Memory B cell (primary cell): ENCODE measurements around the gene NUB1.

Experiments used
- ATAC-seq: fragments of 150-1000 bp; cut with Tn5 transposase; 2 replicates; pipeline ENCODE4 v1.10.0; 2021; ENCODE audit warnings: low read depth, mild to moderate bottlenecking, moderate library complexity
- DNase-seq, 2 donors: peaks; one replicate each; pipeline ENCODE4 v3.0.0; 2022; ENCODE audit warnings: low spot score in 2 of 2
- H3K27ac Mint-ChIP-seq: one replicate; pipeline ENCODE4 v1.8.0; 2022; ENCODE audit warnings: mild to moderate bottlenecking, moderate library complexity, mixed read lengths
- H3K27me3 Mint-ChIP-seq: one replicate; pipeline ENCODE4 v1.8.0; 2022; ENCODE audit warnings: mixed read lengths
- H3K36me3 Mint-ChIP-seq: one replicate; pipeline ENCODE4 v1.8.0; 2022; ENCODE audit warnings: mild to moderate bottlenecking, mixed read lengths
- H3K4me1 Mint-ChIP-seq: one replicate; pipeline ENCODE4 v1.8.0; 2022; ENCODE audit warnings: mixed read lengths
- H3K4me3 Mint-ChIP-seq: one replicate; pipeline ENCODE4 v1.8.0; 2022; ENCODE audit warnings: mild to moderate bottlenecking, moderate library complexity, mixed read lengths
- H3K9me3 Mint-ChIP-seq: one replicate; pipeline ENCODE4 v1.8.0; 2022; ENCODE audit warnings: mixed read lengths

The NUB1 gene

DNA sequence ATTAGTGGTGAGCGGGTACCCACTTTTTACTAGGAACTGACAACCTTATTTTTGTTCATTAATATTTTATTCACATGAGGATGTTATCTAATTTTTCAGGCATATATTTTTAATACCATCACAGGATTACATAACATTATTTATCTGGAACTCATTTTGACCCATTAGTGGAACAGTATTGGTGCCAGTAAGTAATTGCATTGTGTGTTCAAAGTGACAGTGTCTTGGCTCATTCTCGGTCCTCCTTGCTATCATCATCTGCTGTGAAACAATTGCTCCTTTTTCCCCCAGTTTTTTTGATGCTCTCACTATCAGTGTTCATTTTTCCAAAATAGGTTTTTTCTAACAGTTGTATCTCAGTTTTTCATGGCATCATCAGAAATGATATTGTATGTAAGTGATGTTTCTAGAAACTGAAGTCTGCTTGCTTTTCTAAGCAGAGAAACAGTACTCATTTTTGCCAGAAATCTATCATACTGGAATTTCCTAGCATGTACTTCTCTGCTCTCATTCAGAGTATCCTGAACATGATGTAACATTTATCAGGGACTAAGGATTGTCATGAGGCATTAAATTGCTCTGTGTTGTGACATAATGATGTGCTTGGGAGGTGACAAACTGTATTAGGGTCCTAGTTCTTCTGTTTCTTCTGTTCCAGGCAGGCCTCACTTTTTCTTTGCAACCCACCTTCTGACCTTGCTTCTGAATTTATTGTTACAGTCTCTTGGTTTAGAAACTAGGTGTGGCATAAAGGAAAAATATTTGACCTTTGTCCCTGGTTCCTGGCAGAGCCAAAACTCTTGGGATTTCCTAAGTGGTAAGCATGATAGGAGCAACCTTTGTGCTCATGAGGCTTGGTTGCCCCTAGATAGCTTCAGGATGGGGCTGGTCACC lies 4.2 kb downstream of the NUB1 start:
- H3K36me3 Mint-ChIP-seq, result peaks cover 7% of the 10 kb centered on the region
- no peak for DNase-seq
- H3K27ac Mint-ChIP-seq, result peak overlapping the region; percentile 48
- no peaks in the 10 kb centered on the region for H3K27me3 Mint-ChIP-seq
- no peak for ATAC-seq
- no peak overlapping the region for H3K4me3 Mint-ChIP-seq
- no peaks in the 10 kb centered on the region for H3K9me3 Mint-ChIP-seq
- peaks cover 18% of the 10 kb centered on the region for H3K4me1 Mint-ChIP-seq

DNA sequence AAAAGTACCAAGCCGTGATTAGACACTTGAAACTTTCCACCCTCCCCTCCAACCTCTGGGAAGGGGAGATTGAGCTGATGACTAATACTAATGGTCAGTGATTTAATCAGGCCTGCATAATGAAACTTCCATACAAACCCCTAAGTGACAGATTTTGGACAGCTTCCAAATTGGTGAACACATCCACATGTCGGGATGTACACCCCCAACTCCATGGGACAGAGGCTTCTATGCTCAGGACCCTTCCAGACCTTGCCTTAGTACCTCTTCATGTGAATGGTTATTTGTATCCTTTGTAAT lies 4.8 kb downstream of the NUB1 start:
- no peaks in the 10 kb centered on the region for H3K9me3 Mint-ChIP-seq
- no peaks in the 10 kb centered on the region for H3K27me3 Mint-ChIP-seq
- peaks cover 7% of the 10 kb centered on the region for H3K36me3 Mint-ChIP-seq
- H3K4me1 Mint-ChIP-seq, result peaks cover 18% of the 10 kb centered on the region
- DNase-seq (no peak), ATAC-seq (no peak)
- H3K27ac Mint-ChIP-seq, result no peak overlapping the region
- H3K4me3 Mint-ChIP-seq, result no peak overlapping the region

DNA sequence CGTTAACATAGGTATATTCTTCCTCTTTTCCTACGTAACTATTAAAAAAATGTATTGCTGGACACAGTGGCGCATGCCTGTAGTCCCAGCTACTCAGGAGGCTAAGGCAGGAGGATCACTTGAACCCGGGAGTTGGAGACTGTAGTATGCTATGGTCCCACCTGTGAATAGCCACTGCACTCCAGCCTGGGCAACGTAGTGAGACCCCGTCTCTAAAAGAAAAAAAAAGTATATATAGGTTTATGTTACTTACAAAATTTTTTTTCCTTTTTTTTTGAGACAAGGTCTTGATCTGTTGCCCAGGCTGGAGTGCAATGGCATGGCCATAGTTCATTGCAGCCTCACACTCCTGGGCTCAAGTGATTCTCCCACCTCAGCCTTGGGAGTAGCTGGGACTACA lies 5.6 kb downstream of the NUB1 start:
- H3K27me3 Mint-ChIP-seq, result no peaks in the 10 kb centered on the region
- no peak for ATAC-seq
- no peak overlapping the region for H3K4me3 Mint-ChIP-seq
- peaks cover 24% of the 10 kb centered on the region for H3K4me1 Mint-ChIP-seq
- H3K9me3 Mint-ChIP-seq, result no peaks in the 10 kb centered on the region
- H3K27ac Mint-ChIP-seq, result no peak overlapping the region
- DNase-seq, result no peak
- peaks cover 7% of the 10 kb centered on the region for H3K36me3 Mint-ChIP-seq

DNA sequence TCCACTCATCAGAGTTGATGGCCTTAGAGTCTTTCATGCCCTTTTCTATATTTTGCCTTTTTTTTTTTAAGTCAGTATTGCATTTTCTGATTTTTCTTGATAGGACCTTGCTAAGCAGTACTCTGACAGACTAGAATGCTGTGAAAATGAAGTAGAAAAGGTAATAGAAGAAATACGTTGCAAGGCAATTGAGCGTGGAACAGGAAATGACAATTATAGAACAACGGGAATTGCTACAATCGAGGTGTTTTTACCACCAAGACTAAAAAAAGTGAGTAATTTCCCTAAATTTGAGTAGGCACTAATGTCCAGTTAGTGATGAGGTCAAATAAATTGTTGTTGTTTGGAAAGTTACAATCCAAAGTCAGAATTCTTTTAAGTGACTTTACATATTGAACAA lies 7.4 kb downstream of the NUB1 start:
- Mint-ChIP-seq H3K36me3 (peaks cover 12% of the 10 kb centered on the region), H3K4me3 (peak overlapping the region; percentile 85), H3K27ac (peak overlapping the region; percentile 97), H3K9me3 (no peaks in the 10 kb centered on the region), H3K4me1 (peaks cover 24% of the 10 kb centered on the region), H3K27me3 (no peaks in the 10 kb centered on the region)
- ATAC-seq (no peak), DNase-seq (no peak)

DNA sequence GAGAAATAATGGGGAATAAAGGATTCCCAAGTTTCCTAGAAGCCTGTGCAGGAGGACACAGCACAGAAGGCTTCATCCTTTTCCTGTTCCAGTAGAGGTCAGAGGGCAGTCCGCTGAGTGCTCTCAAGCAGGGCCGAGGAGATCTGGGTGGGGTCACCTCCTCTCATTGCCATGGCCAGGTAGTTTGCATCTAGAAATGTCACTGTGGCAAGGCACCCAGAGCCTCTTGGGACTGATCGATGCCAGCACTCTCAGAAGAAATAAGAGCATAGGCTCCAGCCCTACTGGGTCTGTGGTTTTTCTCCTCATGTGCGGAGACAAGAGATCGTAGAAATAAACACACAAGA lies 7.9 kb downstream of the NUB1 start:
- H3K27me3 Mint-ChIP-seq, result no peaks in the 10 kb centered on the region
- peak overlapping the region; percentile 97 for H3K27ac Mint-ChIP-seq
- H3K9me3 Mint-ChIP-seq, result no peaks in the 10 kb centered on the region
- H3K4me3 Mint-ChIP-seq, result peak overlapping the region; percentile 85
- peaks cover 14% of the 10 kb centered on the region for H3K36me3 Mint-ChIP-seq
- DNase-seq (no peak), ATAC-seq (peak; percentile 58)
- peaks cover 24% of the 10 kb centered on the region for H3K4me1 Mint-ChIP-seq

DNA sequence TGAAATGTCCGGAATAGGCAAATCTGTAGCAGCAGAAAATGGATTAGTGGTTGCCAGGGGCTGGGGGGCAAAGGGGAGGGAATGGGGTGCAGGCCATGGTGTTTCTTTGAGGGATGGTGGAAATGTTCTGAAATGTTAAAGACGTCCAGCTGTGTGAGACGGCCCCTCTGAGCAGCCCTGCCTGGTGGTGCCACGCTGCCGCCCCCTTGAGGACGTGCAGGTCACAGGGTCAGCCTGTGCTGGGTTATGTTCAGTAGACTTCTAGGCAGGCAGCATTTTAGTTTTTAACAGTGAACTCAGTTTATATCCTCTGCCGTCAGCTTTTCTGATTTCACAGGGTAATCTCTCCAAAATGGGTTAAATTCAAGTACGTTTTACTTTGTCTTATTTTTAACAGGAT lies 9.4 kb downstream of the NUB1 start:
- ATAC-seq, result no peak
- Mint-ChIP-seq H3K27me3 (no peaks in the 10 kb centered on the region), H3K36me3 (peaks cover 18% of the 10 kb centered on the region), H3K27ac (peak overlapping the region; percentile 97), H3K4me1 (peaks cover 22% of the 10 kb centered on the region), H3K4me3 (peak overlapping the region; percentile 5), H3K9me3 (no peaks in the 10 kb centered on the region)
- DNase-seq, result peak in 1 of 2 donors; percentile 14

DNA sequence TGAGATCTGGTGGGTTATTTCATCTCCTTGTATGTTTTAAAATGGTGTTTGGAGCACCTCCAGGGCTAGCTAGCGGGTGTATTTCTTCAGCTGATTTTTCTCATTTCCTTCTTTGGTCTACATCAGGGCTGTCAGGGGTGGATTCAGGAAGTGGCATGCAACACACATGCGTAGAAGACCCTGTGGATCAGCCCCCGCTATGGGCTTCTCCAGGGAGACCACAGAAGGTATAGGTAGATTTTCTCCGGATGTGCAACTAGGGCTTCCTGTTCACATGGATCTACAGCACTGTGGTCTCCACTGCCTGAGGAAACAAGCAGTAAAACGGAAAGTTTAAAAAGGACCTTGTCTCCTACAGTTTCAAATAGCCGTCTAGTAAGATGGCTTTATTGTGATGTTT lies 10.4 kb downstream of the NUB1 start:
- no peaks in the 10 kb centered on the region for H3K9me3 Mint-ChIP-seq
- peak; percentile 47 for ATAC-seq
- peaks cover 19% of the 10 kb centered on the region for H3K36me3 Mint-ChIP-seq
- peak overlapping the region; percentile 41 for H3K4me3 Mint-ChIP-seq
- no peaks in the 10 kb centered on the region for H3K27me3 Mint-ChIP-seq
- DNase-seq, result peak in 1 of 2 donors; percentile 34
- H3K27ac Mint-ChIP-seq, result peak overlapping the region; percentile 97
- peaks cover 22% of the 10 kb centered on the region for H3K4me1 Mint-ChIP-seq

DNA sequence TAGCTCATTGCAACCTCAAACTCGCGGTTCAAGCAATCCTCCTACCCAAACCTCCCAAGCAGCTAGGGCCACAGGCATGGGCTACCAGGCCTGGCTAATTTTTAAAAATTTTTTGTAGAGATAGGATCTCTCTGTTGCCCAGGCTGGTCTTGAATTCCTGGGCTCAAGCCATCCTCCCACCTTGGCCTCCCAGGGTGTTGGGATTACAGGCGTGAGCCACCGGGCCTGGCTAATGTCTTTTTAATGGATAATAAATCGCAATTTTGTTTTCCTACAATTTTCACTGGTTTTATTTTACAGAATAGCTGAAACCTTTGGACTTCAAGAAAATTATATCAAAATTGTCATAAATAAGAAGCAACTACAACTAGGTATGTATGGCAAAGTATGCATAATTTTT lies 10.9 kb downstream of the NUB1 start:
- no peaks in the 10 kb centered on the region for H3K27me3 Mint-ChIP-seq
- ATAC-seq (no peak), DNase-seq (no peak)
- peaks cover 23% of the 10 kb centered on the region for H3K36me3 Mint-ChIP-seq
- no peak overlapping the region for H3K4me3 Mint-ChIP-seq
- H3K4me1 Mint-ChIP-seq, result peaks cover 22% of the 10 kb centered on the region
- no peaks in the 10 kb centered on the region for H3K9me3 Mint-ChIP-seq
- peak overlapping the region; percentile 97 for H3K27ac Mint-ChIP-seq

DNA sequence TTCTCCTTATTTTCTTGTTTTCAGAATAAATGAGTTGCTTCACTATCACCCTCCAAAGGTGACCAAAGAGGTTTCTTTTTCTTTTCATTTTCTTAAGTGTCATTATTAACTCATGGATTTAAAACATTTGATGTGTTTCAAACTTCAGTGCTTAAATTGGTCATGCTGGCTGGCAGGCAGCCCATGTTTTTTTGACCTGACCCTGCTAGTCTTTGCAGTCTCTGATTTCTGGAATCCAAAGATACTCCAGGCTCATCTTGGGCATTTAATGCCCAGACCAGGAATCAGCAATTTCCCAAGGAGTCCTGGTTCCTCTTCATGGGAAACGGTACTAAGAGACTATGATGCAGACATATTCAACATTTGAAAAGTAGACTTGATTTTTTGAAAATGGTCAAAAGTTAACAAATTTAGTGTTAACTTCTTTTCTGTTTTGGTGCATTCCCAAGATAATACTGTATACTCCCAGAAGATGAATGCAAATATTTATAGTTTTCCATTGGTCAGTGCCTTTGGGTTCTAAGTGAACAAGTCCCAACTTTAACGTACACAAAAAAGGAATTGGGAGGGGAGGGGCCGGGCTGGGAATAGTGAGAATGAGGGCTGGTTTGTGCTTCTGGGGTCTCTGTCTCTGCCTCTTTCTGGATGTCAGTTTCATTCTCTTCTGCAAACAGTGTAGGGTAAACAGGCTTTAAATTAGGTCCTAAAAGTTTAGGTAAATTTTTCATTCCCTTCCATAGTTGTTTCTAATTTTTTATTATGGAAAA lies 19.8 kb downstream of the NUB1 start:
- no peaks in the 10 kb centered on the region for H3K4me1 Mint-ChIP-seq
- peaks cover 2% of the 10 kb centered on the region for H3K9me3 Mint-ChIP-seq
- no peak overlapping the region for H3K4me3 Mint-ChIP-seq
- H3K27ac Mint-ChIP-seq, result no peak overlapping the region
- H3K27me3 Mint-ChIP-seq, result no peaks in the 10 kb centered on the region
- DNase-seq (no peak), ATAC-seq (no peak)
- peaks cover 29% of the 10 kb centered on the region for H3K36me3 Mint-ChIP-seq

DNA sequence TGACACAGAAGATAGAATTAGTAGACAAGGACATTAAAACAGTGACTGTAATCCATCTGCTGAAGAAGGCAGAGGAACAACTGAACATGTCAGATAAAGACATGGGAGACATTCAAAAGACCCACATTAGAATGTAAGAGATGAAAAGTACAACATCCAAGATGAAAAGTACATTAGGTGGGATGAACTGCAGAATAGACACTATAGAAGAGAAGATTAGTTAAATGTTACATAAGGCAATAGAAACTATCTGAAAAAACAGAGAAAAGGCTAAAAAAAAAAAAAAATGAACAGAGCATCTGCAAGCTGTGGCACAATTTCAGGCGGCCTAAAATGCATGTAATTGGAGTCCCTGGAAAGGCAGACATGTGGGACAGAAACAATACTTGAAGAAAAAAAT lies 21.6 kb downstream of the NUB1 start:
- Mint-ChIP-seq H3K36me3 (peaks cover 27% of the 10 kb centered on the region), H3K9me3 (peaks cover 2% of the 10 kb centered on the region), H3K4me1 (peaks cover 2% of the 10 kb centered on the region), H3K27me3 (no peaks in the 10 kb centered on the region), H3K4me3 (no peak overlapping the region), H3K27ac (no peak overlapping the region)
- ATAC-seq (no peak), DNase-seq (no peak)

DNA sequence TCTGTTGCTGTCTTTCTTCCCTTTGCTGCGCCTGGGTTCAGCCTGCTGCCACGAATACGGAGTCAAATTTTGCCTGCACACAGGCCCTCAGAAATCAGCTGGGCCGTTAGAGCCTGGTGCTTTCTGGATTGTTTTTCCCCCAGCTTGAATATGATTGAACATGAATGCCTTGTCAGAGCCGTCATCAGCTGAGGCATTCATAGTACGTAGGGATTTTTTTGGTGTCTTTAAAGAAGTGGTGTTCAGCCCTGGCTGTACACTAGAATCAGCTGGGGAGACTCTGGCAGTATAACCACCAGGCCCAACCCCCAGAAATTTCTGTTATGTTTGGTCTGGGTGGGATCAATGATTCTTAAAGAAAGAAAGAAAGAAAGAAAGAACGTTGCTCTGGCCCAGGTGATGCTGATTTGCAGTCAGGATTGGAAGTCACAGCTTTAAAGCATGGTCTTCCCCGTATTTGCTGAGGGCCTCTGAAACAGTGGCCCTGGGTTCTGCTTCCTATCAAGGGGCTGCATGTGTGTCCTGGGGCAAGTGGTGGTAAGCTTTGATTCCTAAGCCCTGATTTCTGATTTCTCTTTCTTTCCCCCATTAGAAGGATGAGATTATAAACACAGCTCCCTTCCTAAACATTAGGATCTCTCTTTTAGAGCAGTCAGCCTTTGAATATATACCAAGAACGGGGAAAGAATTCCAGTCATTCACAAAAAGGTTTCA lies 24.7 kb downstream of the NUB1 start:
- ATAC-seq, result no peak
- Mint-ChIP-seq H3K36me3 (peaks cover 26% of the 10 kb centered on the region), H3K4me1 (peaks cover 3% of the 10 kb centered on the region), H3K4me3 (no peak overlapping the region), H3K9me3 (peaks cover 2% of the 10 kb centered on the region), H3K27me3 (no peaks in the 10 kb centered on the region), H3K27ac (peak overlapping the region; percentile 20)
- DNase-seq, result no peak

DNA sequence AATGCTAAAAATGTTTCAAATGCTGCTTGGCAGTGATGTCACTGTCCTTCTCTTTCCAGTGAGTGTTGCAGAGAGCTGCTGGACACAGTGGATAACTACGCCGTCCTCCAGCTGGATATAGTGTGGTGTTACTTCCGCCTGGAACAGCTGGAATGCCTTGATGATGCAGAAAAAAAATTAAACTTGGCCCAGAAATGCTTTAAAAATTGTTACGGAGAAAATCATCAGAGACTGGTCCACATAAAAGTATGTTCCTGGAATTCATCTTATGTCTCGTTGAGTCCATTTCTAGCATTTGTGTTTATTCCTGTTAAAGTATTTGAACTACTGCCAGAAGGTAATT lies 25.2 kb downstream of the NUB1 start:
- no peak for ATAC-seq
- H3K4me1 Mint-ChIP-seq, result peaks cover 3% of the 10 kb centered on the region

DNA sequence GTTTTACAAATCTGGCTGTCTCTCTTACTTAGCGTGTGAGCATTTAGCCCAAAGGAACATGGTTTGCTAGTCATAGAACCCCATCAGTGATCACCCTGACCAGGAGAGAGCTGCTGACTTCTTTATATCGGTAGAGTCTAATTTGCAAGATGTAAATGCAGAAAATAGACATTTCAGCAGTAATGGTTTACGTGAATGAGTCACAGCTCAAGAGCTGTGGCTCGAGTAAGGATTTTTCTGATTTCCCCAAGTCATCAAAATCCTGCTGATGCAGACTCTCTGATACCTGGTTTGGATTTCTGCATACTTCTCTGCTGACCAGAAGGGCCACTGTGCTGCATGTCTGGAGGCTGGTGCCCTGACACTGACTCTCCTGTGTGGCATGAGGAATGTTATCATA lies 25.7 kb downstream of the NUB1 start:
- peaks cover 25% of the 10 kb centered on the region for H3K36me3 Mint-ChIP-seq
- peak overlapping the region; percentile 46 for H3K27ac Mint-ChIP-seq
- H3K9me3 Mint-ChIP-seq, result peaks cover 2% of the 10 kb centered on the region
- ATAC-seq (no peak), DNase-seq (no peak)
- H3K4me3 Mint-ChIP-seq, result no peak overlapping the region
- H3K4me1 Mint-ChIP-seq, result peaks cover 3% of the 10 kb centered on the region
- H3K27me3 Mint-ChIP-seq, result no peaks in the 10 kb centered on the region

More for the DNA sequence above, 25.2 kb downstream of the NUB1 start:
- no peak for DNase-seq
- H3K27ac Mint-ChIP-seq, result peak overlapping the region; percentile 20
- H3K9me3 Mint-ChIP-seq, result peaks cover 2% of the 10 kb centered on the region
- H3K27me3 Mint-ChIP-seq, result no peaks in the 10 kb centered on the region
- peaks cover 26% of the 10 kb centered on the region for H3K36me3 Mint-ChIP-seq
- no peak overlapping the region for H3K4me3 Mint-ChIP-seq

DNA sequence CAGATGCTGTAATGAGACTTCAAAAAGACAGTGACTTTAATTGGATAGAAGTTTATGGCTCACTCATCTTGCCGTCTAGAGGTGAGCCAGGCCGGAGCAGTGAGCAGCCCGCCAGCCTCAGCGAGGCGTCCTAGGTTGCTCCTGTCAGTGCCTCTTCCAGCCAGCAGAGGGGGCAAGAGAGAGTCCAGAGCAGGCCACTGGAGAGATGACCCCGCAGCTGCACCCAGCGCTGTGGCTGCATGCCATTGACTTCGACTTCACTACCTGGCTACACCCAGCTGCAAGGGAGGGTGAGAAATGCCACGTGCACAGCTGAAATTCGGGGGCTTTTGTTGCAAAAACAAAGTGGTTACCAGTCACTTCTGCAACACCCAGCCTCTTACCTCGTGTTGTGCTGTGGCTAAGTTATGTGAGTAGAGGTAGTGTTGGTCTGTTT lies 26.5 kb downstream of the NUB1 start:
- Mint-ChIP-seq H3K9me3 (no peaks in the 10 kb centered on the region), H3K36me3 (peaks cover 20% of the 10 kb centered on the region), H3K4me1 (peaks cover 3% of the 10 kb centered on the region), H3K27ac (no peak overlapping the region), H3K27me3 (no peaks in the 10 kb centered on the region), H3K4me3 (no peak overlapping the region)
- DNase-seq (peak; percentile 74 to 84), ATAC-seq (peak; percentile 96)
